Islet precursor cell (in vitro differentiated cells): ENCODE results near the gene NDST1.
A peak's percentile ranks its signal among the peaks of the same experiment; 100 is the strongest.

Experiments
- DNase-seq: peaks from one replicate; pipeline ENCODE4 v3.0.0-alpha.2; 2018

NDST1 gene

DNA sequence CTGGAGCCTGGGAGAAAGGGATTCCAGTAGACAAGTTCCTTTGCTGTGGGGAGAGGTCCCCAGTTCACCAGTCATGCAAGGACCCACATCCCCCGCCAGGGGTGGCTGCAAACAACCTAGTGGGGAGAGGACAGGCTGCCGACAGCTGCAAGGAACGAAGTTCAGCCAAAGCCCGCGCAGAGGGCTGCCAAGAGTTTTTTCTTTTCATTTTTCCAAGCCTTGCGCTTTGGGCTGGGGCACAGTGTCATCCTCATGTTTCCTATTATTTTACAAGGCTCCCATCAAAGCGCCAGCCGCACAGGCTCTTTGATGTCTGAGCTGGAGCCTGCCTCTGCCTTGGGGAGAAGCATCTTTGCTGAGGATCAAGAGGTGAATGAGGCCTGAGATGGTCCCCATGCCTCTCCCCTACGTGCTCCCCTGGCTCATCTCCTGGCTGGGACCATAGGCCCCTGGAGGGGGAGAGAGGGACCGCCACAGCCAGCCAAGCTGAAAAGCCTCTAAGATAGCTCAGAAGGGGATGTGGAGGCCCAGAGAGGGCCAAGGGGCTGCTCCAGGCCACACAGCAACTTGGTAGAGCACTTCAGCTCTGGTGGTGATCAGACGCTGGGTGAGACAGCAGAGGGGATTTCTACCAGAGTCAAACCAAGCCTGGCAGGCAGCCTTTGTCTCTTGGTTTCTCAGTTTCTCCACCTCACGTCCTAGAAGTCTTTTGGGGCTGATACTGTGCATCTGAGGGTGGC lies 82.1 kb downstream of the NDST1 start:
- peak; percentile 83 for DNase-seq

DNA sequence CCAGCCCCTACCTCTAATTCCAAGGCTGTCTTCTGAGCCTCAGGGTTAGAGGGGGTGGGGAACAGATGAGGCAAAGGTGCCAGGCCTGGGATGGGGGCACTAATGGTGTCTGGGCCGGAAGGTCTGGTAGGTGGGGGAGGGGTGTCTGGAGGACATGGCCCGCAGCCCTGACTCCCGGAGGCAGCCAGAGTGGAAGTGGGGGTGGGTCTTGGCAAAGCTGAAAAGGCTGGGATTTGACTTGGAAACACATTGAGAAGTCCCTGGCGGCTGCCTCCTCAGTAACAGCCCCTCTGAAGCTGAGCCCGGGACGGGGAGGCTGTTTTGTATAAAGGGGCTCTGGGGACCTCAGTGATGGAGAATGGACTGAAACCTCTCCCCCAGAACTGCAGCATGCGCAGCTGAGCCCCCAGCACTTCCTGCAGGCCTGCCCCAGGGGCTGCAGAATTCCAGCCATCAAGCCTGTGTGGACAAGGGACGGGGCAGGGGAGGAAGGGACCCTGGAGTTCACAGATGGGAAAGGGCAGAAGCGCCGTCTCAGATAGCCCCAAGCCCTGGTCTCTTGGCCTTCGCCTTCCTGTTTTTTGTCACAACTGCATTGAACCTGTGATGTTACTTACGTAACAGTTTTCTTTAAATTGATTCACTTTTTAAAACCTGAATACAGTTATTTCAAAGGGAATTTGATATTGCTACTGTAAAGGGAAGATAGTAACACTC lies 83.2 kb downstream of the NDST1 start:
- peak; percentile 91 for DNase-seq

GRCh38 chr5:150593593-150593992 lies 85.7 kb downstream of the NDST1 start:
- DNase-seq, result no peak

- DNase-seq, result no peak
Observed at GRCh38 chr5:150593996-150594395, 86.1 kb downstream of the NDST1 start.

- DNase-seq, result no peak
Observed at GRCh38 chr5:150595466-150596031, 87.6 kb downstream of the NDST1 start.

- DNase-seq, result no peak
Observed at GRCh38 chr5:150596313-150596712, 88.4 kb downstream of the NDST1 start.

DNA sequence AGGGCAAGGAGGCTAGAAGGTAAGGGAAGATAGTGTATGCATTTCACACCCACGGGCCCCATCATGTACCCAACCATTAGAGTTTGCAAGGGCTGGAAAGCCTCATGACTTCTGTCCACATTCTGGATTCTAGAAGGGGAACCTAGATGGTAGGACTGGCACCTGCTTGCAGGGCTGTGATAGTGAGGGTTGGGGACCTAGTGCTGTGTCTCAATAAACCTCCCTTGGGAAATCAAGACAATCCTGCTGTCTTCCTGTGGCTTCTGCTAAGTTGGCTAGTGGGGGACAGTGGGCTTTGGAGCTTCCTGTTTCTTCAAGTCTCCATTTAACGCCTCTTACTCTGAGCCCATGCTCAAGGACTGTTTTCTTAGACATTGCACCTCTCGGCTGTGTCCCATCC lies 88.9 kb downstream of the NDST1 start:
- DNase-seq, result no peak

DNA sequence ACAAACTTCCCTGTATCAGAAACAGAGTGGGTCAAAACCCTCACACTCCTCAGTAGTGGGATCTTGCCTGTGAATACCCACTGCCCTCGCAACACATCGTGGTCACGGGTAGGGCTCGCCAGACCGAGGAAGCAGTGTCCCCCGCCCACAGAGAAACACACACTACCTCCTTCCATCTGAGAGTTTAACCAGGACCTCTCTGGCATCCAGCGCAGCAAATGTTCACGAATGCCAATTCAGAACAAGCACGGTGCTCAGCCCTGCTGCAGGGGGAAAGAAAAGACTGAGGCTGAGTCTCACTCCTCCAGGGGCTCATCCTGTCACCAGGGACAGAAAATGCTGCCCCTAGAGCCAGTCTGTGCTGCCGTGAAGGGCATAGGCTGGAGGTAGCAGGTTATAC lies 90.1 kb downstream of the NDST1 start:
- no peak for DNase-seq

DNA sequence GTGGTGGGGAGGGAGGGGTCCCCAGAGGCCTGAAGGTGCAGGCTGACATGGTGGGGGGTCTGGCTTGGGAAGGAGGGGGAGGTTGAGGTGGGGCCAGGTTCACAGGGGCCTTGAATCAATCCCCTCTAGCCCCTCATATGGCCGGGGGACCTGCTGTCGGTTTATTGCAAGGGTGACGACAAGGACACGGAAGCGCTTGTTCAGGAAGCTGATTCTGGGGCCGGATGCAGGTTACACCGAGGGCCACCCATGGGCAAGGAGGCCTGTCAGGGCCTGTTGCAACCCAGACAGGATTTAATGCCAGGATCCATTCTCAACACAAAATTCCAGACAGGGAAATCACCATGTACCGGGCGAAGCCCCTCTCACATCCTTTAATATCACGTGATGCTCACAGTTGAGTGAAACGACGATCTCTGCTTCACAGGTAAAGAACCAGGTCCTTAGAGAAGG lies 90.9 kb downstream of the NDST1 start:
- no peak for DNase-seq

DNA sequence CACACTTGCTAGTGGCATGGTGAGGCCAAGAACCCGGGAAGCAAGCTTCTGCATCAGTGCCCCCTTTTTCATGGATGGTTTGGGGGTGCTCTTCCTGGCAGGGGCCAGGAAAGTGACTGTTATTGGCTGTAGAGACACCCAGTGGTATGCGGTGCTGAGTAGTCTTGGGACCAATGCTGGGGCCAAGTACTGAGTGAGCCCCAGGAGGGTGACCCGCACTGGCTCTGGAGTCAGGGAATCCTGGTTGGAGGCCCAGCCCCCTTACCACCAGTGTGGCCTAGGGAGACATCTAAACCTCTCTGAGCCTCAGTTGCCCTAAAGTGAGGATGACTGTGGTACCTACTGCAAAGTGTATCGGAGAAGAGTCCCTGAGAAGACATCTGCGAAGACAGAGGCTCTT lies 91.3 kb downstream of the NDST1 start:
- no peak for DNase-seq

DNA sequence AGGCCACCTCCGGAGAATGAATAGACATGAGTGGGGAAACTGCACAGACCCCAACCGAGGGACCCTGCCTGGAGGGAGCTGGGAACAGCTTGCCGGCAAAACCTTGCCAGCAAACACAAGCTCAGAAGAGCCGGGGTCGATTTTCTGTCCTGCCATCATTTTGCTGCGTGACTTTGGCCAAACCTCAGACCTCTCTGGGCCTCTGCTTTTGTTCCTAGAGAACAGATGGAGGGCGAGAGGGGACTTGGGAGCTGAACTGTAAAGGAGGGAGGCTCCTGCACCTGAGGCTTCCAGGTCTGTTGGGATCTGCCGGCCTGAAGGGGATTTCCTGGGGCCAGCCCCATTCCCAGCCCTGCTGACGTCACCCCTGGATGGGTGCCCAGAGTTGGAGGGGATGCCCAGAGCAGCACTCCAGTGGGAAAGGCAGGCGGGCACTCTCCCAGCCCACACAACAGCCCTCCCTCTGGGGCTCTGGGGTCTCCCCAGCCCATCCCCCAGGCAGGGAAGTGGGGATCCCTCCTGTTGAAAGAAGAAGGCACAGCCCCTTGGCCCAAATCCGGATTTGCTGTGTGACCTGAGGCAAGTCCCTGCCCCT lies 92.1 kb downstream of the NDST1 start:
- DNase-seq, result no peak

DNA sequence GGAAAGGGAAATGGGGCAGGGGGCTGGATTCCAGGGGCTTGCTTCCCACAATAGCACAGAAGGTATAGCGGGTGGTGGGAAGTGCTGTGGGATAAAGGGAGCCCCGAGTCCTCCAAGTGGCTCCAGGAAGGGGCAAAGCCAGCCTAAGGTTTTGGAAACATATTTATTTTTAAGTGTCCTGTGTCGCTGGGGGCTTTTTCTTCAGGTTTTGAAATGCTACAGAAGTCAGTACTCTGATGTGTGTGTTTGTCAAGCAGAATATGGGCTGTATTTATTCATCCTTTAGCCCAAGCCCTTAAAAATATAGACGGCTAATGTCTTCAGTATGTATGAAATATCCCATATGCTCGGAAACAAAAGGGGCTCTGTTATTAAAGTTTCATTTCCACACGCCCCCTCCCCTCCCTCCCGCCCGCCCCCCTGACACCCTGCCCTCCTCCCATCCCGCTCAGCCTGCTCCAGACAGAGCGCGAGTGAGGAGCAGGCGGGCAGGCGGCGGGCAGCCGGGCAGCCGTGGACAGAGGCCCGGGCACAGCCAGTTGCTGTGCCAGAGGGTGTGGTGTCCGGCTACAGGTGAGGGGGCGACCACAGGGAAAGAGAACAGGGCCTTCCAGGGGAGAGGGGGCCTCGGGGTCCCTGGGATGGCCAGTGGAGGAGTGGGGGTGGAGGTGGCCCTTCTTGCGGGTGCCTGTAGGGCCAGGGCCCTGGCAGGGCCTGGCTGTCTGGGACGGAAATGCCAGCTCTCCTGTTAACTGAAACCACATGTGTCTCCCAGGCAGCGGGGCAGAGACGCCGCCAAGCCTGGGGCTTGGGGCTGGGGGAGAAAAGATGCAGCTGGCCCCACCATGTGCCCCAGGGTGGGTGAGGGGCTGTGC lies 92.9 kb downstream of the NDST1 start:
- DNase-seq, result no peak

GRCh38 chr5:150601491-150602345 lies 93.8 kb downstream of the NDST1 start:
- DNase-seq, result no peak

- DNase-seq, result no peak
Observed at GRCh38 chr5:150603052-150603451, 95.1 kb downstream of the NDST1 start.

GRCh38 chr5:150603491-150603890 lies 95.6 kb downstream of the NDST1 start:
- no peak for DNase-seq

- DNase-seq, result no peak
Observed at GRCh38 chr5:150604010-150604409, 96.1 kb downstream of the NDST1 start.

DNA sequence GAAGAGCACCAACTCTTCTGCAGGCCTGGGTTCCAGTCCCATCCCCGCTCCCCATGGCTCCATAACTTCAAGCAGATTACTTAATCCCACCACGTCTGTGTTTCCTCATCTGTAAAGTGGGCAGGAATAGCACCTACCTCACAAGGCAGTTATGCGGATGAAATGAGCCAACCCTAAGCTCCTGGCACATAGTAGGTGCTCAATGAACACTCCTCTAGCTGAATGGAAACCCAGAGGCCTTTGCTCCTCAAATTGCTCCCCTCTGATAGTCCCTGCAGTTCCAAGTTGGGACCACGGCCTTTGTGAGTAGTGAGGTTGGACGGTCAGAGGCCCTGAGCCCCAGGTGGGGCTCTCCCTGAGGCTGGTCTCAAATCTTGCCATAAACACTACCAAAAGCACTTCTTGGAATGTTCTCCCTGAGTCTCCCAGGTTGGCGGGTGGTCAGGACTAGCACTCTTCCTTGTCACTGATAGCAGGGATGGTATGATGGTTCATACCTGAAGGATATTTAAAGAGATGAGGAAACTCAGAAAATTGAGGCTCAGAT lies 97.0 kb downstream of the NDST1 start:
- DNase-seq, result no peak

GRCh38 chr5:150605546-150605945 lies 97.6 kb downstream of the NDST1 start:
- DNase-seq, result no peak

DNA sequence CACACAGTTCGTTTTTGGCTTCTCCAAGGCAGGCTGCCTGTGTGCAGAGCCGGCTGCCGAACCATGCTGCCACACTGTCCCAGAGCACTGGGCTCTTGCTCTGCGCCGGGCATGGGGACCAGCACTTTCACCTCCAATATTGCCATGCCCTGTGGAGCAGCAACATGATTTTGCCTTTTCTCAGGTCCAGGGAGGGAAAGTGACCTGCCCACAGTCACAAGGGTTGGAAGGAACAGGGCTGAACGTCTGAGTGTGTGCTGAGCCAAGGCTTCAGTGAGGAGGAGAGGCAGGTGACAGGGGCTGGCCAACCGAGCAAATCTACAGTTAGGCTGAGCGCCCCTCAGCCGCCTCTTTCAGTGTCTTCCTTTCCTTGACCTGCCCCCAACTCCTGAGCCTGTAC lies 98.5 kb downstream of the NDST1 start:
- DNase-seq, result no peak

DNA sequence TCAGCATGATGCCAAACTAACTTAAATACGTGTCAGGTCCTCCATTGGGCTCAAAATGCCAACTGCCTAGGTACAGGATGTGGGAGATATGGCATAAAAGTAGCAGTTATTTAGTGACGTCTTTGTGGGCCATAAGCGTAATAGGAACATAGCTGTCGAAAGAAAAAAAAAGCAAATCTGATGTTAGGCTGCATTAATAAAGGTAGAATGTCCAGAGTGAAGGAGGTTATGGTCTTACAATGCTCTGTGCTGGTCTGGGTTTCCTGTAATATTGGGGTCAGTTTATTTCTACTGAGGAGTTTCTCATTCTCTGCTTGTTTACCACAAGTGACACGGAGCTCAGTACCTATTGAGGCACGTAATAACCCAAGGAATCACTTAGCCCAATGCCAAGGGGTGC lies 99.2 kb downstream of the NDST1 start:
- no peak for DNase-seq
